Measurements from ENCODE around the gene RNASEH2B. TPM values are rescaled to one million over a fixed set of nuclear protein-coding genes. Genes with fewer than 3 reads are reported as not detected.

Gene RNASEH2B
- total and polyA plus RNA-seq, 2 of the 13 experiments (the other 11 are each of a cell fraction or from before 2014, with no cell fraction given), result 17.2 to 55.4 TPM

DNA sequence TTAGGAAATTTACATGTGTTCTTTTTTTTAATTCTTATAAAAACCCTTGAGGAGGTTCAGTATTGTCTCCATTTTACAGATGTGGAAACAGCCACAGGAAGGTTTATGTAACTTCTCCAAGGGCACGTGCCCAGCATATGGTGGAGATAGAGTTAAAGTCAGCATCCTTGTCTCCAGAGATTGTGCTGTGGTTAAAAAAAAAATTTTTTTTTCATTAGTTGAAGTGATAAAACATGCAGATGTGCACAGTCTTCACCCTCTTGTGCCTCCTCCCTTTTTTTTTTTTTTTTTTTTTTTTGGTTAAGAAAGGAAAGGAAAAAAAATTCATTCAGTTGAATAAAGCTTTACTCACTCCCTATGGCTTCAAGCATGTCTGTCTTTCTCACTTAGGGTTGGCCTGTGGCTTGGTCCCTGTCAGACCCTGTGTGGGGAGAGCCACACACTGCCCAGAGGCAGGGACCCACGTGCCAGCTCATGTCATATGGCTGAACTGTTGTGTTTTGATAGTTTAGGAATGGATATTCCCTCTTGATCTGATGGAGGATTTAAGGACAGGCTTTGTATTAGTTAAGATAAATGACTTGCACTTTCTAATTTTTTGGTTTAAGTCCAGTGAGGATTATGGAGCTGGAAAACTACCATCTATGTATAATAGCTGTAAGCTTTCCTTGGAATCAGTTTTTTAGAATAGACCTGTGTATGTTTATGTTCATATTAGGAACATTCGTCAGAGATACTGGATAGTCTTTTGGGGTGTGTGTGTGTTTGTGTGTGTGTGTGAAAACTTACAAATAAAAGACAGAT is 19.3 kb downstream of the RNASEH2B start:
- no peak for TF ChIP-seq ZNF546 (CRISPR knock-in tag; conservative IDR thresholded peaks at IDR 0.05)
- no peak for TF ChIP-seq CENPT (CRISPR knock-in tag; IDR thresholded peaks at IDR 0.05; ENCODE audit: low read depth)
- TF ChIP-seq TARDBP (CRISPR knock-in tag; IDR thresholded peaks at IDR 0.05), result no peak
- TF ChIP-seq ZBTB8A (CRISPR knock-in tag; IDR thresholded peaks at IDR 0.05; ENCODE audit: borderline replicate concordance, low read depth), result no peak
- TF ChIP-seq RBM39 (IDR thresholded peaks at IDR 0.05; ENCODE audit: low read depth, low read length, poor library complexity, severe bottlenecking), result no peak
- no peak for TF ChIP-seq ZNF138 (CRISPR knock-in tag; IDR thresholded peaks at IDR 0.05; ENCODE audit: low read depth)
- no peak for TF ChIP-seq HNF4G (IDR thresholded peaks at IDR 0.05; ENCODE audit: borderline replicate concordance, low read depth, low read length)
- TF ChIP-seq HNF4G (CRISPR knock-in tag; IDR thresholded peaks at IDR 0.05; ENCODE audit: borderline replicate concordance, low read depth), result no peak
- no peak for TF ChIP-seq TOPORS (CRISPR knock-in tag; IDR thresholded peaks at IDR 0.05)
- no peak for TF ChIP-seq XBP1 (CRISPR knock-in tag; IDR thresholded peaks at IDR 0.05)
- TF ChIP-seq, protein P1, sequence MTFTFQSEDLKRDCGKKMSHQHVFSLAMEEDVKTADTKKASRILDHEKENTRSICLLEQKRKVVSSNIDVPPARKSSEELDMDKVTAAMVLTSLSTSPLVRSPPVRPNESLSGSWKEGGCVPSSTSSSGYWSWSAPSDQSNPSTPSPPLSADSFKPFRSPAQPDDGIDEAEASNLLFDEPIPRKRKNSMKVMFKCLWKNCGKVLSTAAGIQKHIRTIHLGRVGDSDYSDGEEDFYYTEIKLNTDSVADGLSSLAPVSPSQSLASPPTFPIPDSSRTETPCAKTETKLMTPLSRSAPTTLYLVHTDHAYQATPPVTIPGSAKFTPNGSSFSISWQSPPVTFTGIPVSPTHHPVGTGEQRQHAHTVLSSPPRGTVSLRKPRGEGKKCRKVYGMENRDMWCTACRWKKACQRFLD (CRISPR knock-in tag; IDR thresholded peaks at IDR 0.05; ENCODE audit: borderline replicate concordance), result no peak
- no peak for TF ChIP-seq FOXA1 (IDR thresholded peaks at IDR 0.05)
- TF ChIP-seq FOXA1 (CRISPR knock-in tag; IDR thresholded peaks at IDR 0.05), result no peak
- BruUV-seq (replicated peaks), result no TSS peak
- Histone ChIP-seq H3K27me3 (ENCODE audit: control insufficient read depth in 1 of 2, insufficient read depth in 2 of 2, low read length in 2 of 2) (no peaks in the 10 kb centered on the region), H4K20me1 (ENCODE audit: insufficient read depth, low read length) (no peaks in the 10 kb centered on the region), H2AFZ (ENCODE audit: low read length) (no peak overlapping the region), H3K36me3 (replicated peaks in 1 of 2; ENCODE audit: control insufficient read depth in 1 of 2, insufficient read depth in 2 of 2, low read length in 2 of 2) (peaks cover 0 to 15% of the 10 kb centered on the region in 2 experiments; a peak in 2 of 5 replicates), H3K4me2 (ENCODE audit: low read depth, low read length) (no peak overlapping the region), H3K4me1 (ENCODE audit: insufficient read depth, low read length) (no peaks in the 10 kb centered on the region), H3K4me3 (replicated peaks in 1 of 3; ENCODE audit: insufficient read depth in 1 of 3, low read depth in 2 of 3, low read length in 3 of 3) (no peak overlapping the region), H3K79me2 (ENCODE audit: insufficient read depth, low read length) (no peaks in the 10 kb centered on the region), H3K9ac (ENCODE audit: insufficient read depth, low read depth, low read length) (no peak overlapping the region), H3K27ac (ENCODE audit: extremely low read length, insufficient read depth, low read length) (no peak overlapping the region), H3K9me3 (ENCODE audit: low read length) (peaks cover 8% of the 10 kb centered on the region)
- 98% methylated on average over 3 of the region's 3 CpGs for WGBS (ENCODE audit: low lambda C conversion rate)
- in situ Hi-C loops (cut with HindIII; ENCODE audit: extremely low pct_ligation_motif_present, low pct_unique_long_range_greater_than_20kb) (no loop called here), intact Hi-C loops (cut with micrococcal nuclease; ENCODE audit: unreplicated experiment) (no loop called here)
- no peak for ATAC-seq
- FAIRE-seq, result no peak
- CTCF ChIA-PET (ENCODE audit: low intra/inter-chr PET ratio, low total read pairs), result no interaction called here
- no peak for DNase-seq (ENCODE audit: low spot score)
- POLR2A ChIA-PET, result no interaction called here
